Fibroblast of lung (primary cell): ENCODE measurements around the gene LAMTOR1. TPM values are rescaled to one million over a fixed set of nuclear protein-coding genes. Genes with fewer than 3 reads are reported as not detected.

Experiments used
- DNase-seq, 2 donors: peaks; one replicate each; pipeline versions ENCODE4 v3.0.0 to v3.0.0-alpha.2; 2010; ENCODE audit warnings: low read depth in 2 of 2
- H2AFZ ChIP-seq: 2 replicates; pipeline ENCODE4 v1.5.1; 2012; ENCODE audit warnings: low read length, control low read depth, inconsistent platforms
- H3K27ac ChIP-seq: 2 replicates; pipeline ENCODE4 v1.5.1; 2011; ENCODE audit warnings: low read length, control low read depth; ENCODE audit not compliant: insufficient read depth
- H3K27me3 ChIP-seq: 2 replicates; pipeline ENCODE4 v1.5.1; 2011; ENCODE audit warnings: mild to moderate bottlenecking, low read length; ENCODE audit not compliant: control insufficient read depth, insufficient read depth
- H3K36me3 ChIP-seq: 2 replicates; pipeline ENCODE4 v1.5.1; 2011; ENCODE audit warnings: low read length; ENCODE audit not compliant: control insufficient read depth, insufficient read depth
- H3K4me1 ChIP-seq: 2 replicates; pipeline ENCODE4 v1.5.1; 2011; ENCODE audit warnings: low read length; ENCODE audit not compliant: control insufficient read depth, insufficient read depth; ENCODE audit errors: extremely low read depth
- H3K4me2 ChIP-seq: 2 replicates; pipeline ENCODE4 v1.5.1; 2011; ENCODE audit warnings: low read length, control low read depth; ENCODE audit not compliant: insufficient read depth; ENCODE audit errors: extremely low read depth
- H3K4me3 ChIP-seq, 4 experiments: fragments of 200-600 bp in 1 of 4; sonication (generic) in 1 of 4; replicated peaks in 1 of 4; 2 replicates each; pipeline ENCODE4 v1.5.1; 2011 to 2016; ENCODE audit warnings: low read length in 4 of 4, low read depth in 3 of 4, mild to moderate bottlenecking in 3 of 4, control low read depth in 2 of 4, inconsistent platforms in 1 of 4, mixed read lengths in 1 of 4; ENCODE audit not compliant: insufficient read depth in 1 of 4; ENCODE audit errors: control extremely low read depth in 1 of 4
- H3K79me2 ChIP-seq: 2 replicates; pipeline ENCODE4 v1.5.1; 2012; ENCODE audit warnings: mild to moderate bottlenecking, low read length, inconsistent platforms; ENCODE audit not compliant: control insufficient read depth, insufficient read depth
- H3K9ac ChIP-seq: 2 replicates; pipeline ENCODE4 v1.5.1; 2011; ENCODE audit warnings: mild to moderate bottlenecking, low read length, control low read depth; ENCODE audit not compliant: insufficient read depth
- H3K9me3 ChIP-seq: 2 replicates; pipeline ENCODE4 v1.5.1; 2012; ENCODE audit warnings: low read depth, low read length; ENCODE audit not compliant: control insufficient read depth, insufficient read depth
- H4K20me1 ChIP-seq: 2 replicates; pipeline ENCODE4 v1.5.1; 2011; ENCODE audit warnings: low read length; ENCODE audit not compliant: control insufficient read depth, insufficient read depth; ENCODE audit errors: extremely low read depth
- CTCF ChIP-seq, 2 donors: IDR thresholded peaks in 1 of 2; conservative IDR thresholded peaks in 1 of 2; 1 replicate in 1 of 2; 2 replicates in 1 of 2; pipeline ENCODE4 v1.5.1; 2011 to 2012; ENCODE audit warnings: low read length in 2 of 2, control low read depth in 1 of 2, inconsistent platforms in 1 of 2, low read depth in 1 of 2, mild to moderate bottlenecking in 1 of 2
- EZH2 ChIP-seq: IDR thresholded peaks from 2 replicates; pipeline ENCODE4 v1.5.1; 2012; ENCODE audit warnings: low read length, control low read depth, mild to moderate bottlenecking; ENCODE audit errors: missing control alignments
- polyA plus RNA-seq, 2 donors: library from polyadenylated mRNA; depleted of rRNA in 1 of 2; stranded (reverse) in 1 of 2; unstranded in 1 of 2; fragments of >200 nt; gene quantifications; 2 replicates each; pipeline ENCODE4 v1.2.1, GENCODE V29; 2011 to 2012; ENCODE audit warnings: missing spikeins in 1 of 2
- total RNA-seq: library from RNA; depleted of rRNA; stranded (reverse); fragments of >200 nt; gene quantifications from 2 replicates; pipeline ENCODE4 v1.2.1, GENCODE V29; 2014

LAMTOR1 gene
- total and polyA plus RNA-seq, 2 donors (not counting 1 experiment from before 2014, with no cell fraction given): 90.3 to 137 TPM

GRCh38 chr11:72078477-72078876 lies 24.6 kb downstream of the LAMTOR1 start:
- H3K4me2 ChIP-seq: peak overlapping the region; percentile 99

GRCh38 chr11:72075756-72076155 lies 27.3 kb downstream of the LAMTOR1 start:
- H3K9me3 ChIP-seq: no peaks in the 10 kb centered on the region
- H3K27me3 ChIP-seq: no peaks in the 10 kb centered on the region
- no peak overlapping the region for H3K27ac ChIP-seq
- peaks cover 79% of the 10 kb centered on the region for H3K79me2 ChIP-seq
- H3K4me1 ChIP-seq: peaks cover 14% of the 10 kb centered on the region
- H3K36me3 ChIP-seq: no peaks in the 10 kb centered on the region
- H2AFZ ChIP-seq: no peak overlapping the region
- H3K4me2 ChIP-seq: no peak overlapping the region
- H3K9ac ChIP-seq: no peak overlapping the region
- peak in 1 of 2 donors; percentile 32 for DNase-seq
- TF ChIP-seq EZH2: no peak
- no peak for TF ChIP-seq CTCF (conservative IDR thresholded peaks at IDR 0.05 in 1 of 2, IDR thresholded peaks at IDR 0.05 in 1 of 2; ENCODE audit: low read depth in 1 of 2, low read length in 2 of 2)
- H3K4me3 ChIP-seq: no peak overlapping the region
- H4K20me1 ChIP-seq: no peaks in the 10 kb centered on the region

More at GRCh38 chr11:72078477-72078876, 24.6 kb downstream of the LAMTOR1 start:
- Histone ChIP-seq H3K36me3 (no peaks in the 10 kb centered on the region), H3K27ac (peak overlapping the region; percentile 96), H3K4me1 (peaks cover 2% of the 10 kb centered on the region), H4K20me1 (no peaks in the 10 kb centered on the region), H3K9me3 (no peaks in the 10 kb centered on the region), H3K9ac (no peak overlapping the region), H3K4me3 (peak overlapping the region in 2 of 4 experiments; percentile 81 to 92), H3K27me3 (no peaks in the 10 kb centered on the region), H2AFZ (peak overlapping the region; percentile 28), H3K79me2 (peaks cover 59% of the 10 kb centered on the region)
- TF ChIP-seq CTCF (conservative IDR thresholded peaks at IDR 0.05 in 1 of 2, IDR thresholded peaks at IDR 0.05 in 1 of 2; ENCODE audit: low read depth in 1 of 2, low read length in 2 of 2) (no peak), EZH2 (no peak)
- DNase-seq: peak in 1 of 2 donors; percentile 64

- TF ChIP-seq CTCF (conservative IDR thresholded peaks at IDR 0.05 in 1 of 2, IDR thresholded peaks at IDR 0.05 in 1 of 2; ENCODE audit: low read depth in 1 of 2, low read length in 2 of 2) (peak in 1 of 2 donors; percentile 8), EZH2 (no peak)
- no peak for DNase-seq
- Histone ChIP-seq H4K20me1 (no peaks in the 10 kb centered on the region), H3K4me2 (no peak overlapping the region), H3K9me3 (no peaks in the 10 kb centered on the region), H3K4me1 (peaks cover 21% of the 10 kb centered on the region), H3K27ac (no peak overlapping the region), H3K79me2 (peaks cover 85% of the 10 kb centered on the region), H3K4me3 (no peak overlapping the region), H3K9ac (no peak overlapping the region), H2AFZ (peak overlapping the region; percentile 22), H3K36me3 (no peaks in the 10 kb centered on the region), H3K27me3 (no peaks in the 10 kb centered on the region)
Observed at GRCh38 chr11:72075109-72075508, 28.0 kb downstream of the LAMTOR1 start.
